ENCODE results near the gene ZNF682. TPM values are rescaled to one million over a fixed set of nuclear protein-coding genes. Genes with fewer than 3 reads are reported as not detected.
A peak's percentile ranks its signal among the peaks of the same experiment; 100 is the strongest.
"Not testable (repeated sequence)": the region's sequence is repeated elsewhere in the genome, so short reads cannot be mapped to it uniquely, and the experiment has no call there.

ZNF682 gene
- total RNA-seq, 4 donors from 2014 or later: 3.1 to 18.9 (median 3.9) TPM

GRCh38 chr19:20060282-20060681 is 21.0 kb upstream of the ZNF682 start:
- 70 to 71% methylated on average over 1 of the region's 1 CpG for WGBS, 2 donors
- no peak overlapping the region for H3K4me3 ChIP-seq (ENCODE audit: low read depth, poor library complexity, severe bottlenecking)
- intact Hi-C loops (cut with DNase I; ENCODE audit: low total_unique reads): no loop called here
- no peak for DNase-seq (ENCODE audit: low spot score in 2 of 2)
- TF ChIP-seq CTCF (IDR thresholded peaks at IDR 0.05) (no peak), POLR2A (IDR thresholded peaks at IDR 0.05) (no peak)

DNA sequence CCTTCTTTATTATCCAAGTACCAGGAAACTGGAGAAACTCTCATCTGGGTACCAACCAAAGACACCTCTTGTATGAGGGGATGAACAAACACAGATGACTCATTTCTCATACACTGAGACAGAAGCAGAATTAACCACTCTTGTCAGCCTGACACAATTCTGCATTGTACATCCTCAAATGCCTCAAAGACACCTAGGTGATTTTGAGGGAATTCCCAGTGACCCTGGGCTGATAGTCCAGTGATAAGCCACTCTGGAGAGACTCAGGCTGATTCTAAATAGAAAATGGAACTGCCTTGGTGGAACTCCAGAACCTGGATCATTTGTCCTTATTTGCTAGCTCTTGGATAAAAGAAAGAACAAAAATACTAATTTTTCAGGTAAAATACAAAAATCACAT is 19.4 kb upstream of the ZNF682 start:
- intact Hi-C loops (cut with DNase I; ENCODE audit: low total_unique reads); H3K4me3 ChIP-seq (ENCODE audit: low read depth, poor library complexity, severe bottlenecking); DNase-seq (ENCODE audit: low spot score in 2 of 2): not testable (repeated sequence)

DNA sequence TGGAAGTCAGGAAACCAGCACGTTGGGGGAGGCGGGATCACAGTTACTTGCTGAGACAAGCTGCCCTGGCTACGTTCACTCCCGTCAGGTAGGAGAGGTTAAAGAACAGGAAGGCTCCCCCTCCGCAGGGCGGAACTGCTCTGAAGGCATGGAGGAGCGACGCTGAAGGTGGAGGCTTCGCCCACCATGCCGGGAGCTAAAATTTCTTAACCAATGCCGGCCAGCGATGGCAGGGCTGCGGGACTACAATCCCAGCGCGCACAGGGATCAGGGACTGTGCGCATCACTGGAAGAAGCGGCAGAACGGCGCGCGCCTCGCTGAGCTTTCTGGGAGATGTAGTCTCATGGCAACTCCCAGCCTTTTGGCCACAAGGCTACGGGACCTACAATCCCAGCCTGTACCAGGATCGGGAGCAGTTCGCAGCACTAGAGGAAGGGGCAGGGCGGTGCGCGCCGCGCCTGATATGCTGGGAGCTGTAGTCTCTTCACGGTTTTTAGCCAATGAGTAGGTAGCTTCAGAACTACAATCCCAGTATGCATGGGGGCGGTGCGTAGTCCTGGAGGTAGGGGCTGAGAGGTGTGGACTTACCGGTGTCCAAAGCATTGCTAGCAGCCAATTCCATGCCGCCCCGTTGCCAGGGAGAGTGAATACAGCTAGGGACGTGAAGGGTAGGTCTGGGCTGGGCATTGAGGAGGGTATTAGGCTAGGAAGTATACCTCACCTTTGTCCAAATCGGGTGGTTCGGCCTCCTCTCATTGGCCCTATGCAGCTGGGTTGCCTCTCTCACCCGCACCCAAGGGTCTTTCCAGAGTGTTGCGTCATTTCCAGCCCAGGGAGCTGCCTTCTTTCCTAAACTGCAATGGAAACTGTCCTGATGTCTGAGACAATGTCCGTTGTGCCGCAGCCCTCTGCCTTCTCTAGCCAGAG is 12.8 kb upstream of the ZNF682 start:
- DNase-seq (ENCODE audit: low spot score in 2 of 2): peak; percentile 95 to 97

GRCh38 chr19:20045742-20046141 is 6.4 kb upstream of the ZNF682 start:
- intact Hi-C loops (cut with DNase I; ENCODE audit: low total_unique reads); DNase-seq (ENCODE audit: low spot score in 2 of 2); H3K4me3 ChIP-seq (ENCODE audit: low read depth, poor library complexity, severe bottlenecking): not testable (repeated sequence)
- 28 to 37% methylated on average over 5 of the region's 5 CpGs for whole genome bisulfite sequencing, 2 donors

More for the DNA sequence above, 12.8 kb upstream of the ZNF682 start:
- intact Hi-C loops (cut with DNase I; ENCODE audit: low total_unique reads): no loop called here
- peak overlapping the region; percentile 40 for H3K4me3 ChIP-seq (ENCODE audit: low read depth, poor library complexity, severe bottlenecking)
- no peak for TF ChIP-seq CTCF (IDR thresholded peaks at IDR 0.05)
- no peak for TF ChIP-seq POLR2A (IDR thresholded peaks at IDR 0.05)
- WGBS, 2 donors: 1% methylated on average over 27 to 29 of the region's 43 CpGs

DNA sequence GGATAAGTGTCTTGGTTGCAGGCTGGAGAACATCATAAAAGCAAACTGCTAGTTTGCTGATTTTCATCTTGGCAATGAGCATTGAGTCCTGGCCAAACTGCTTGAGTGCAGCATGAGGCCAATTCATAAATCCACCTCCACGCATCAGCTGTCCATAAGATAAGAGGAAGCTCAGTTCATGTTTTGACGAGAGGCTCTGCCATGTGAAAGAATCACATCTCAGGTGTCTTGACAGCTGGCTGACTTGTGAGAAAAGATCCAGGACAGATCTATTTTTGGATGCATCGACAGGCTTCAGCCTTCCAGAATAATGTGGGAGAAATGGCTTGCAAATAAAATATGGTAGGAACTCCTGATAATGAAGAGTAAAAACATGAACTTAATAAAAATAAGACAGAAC is 5.4 kb upstream of the ZNF682 start:
- no peak for DNase-seq (ENCODE audit: low spot score in 2 of 2)
- no peak for TF ChIP-seq POLR2A (IDR thresholded peaks at IDR 0.05)
- TF ChIP-seq CTCF (IDR thresholded peaks at IDR 0.05): no peak
- no peak overlapping the region for H3K4me3 ChIP-seq (ENCODE audit: low read depth, poor library complexity, severe bottlenecking)
- 39 to 53% methylated on average over 3 of the region's 3 CpGs for WGBS, 2 donors
- intact Hi-C loops (cut with DNase I; ENCODE audit: low total_unique reads): no loop called here

- no peak for DNase-seq (ENCODE audit: low spot score in 2 of 2)
- WGBS, 2 donors: 0% methylated on average over 8 to 25 of the region's 26 CpGs
Measured at GRCh38 chr19:20038358-20039202, 725 bp downstream of the ZNF682 start.

More at GRCh38 chr19:20038358-20039202, 725 bp downstream of the ZNF682 start:
- H3K4me3 ChIP-seq (ENCODE audit: low read depth, poor library complexity, severe bottlenecking): peak overlapping the region; percentile 55
- TF ChIP-seq CTCF (IDR thresholded peaks at IDR 0.05) (no peak), POLR2A (IDR thresholded peaks at IDR 0.05) (no peak)
- intact Hi-C loops (cut with DNase I; ENCODE audit: low total_unique reads): no loop called here

Measured in lower leg skin (tissue), 4 donors.